ENCODE results near the gene DNAJC30. TPM values are rescaled to one million over a fixed set of nuclear protein-coding genes. Genes with fewer than 3 reads are reported as not detected.

Gene DNAJC30
- total and polyA plus RNA-seq, 4 donors: 2.1 to 8.7 (median 4.8) TPM

DNA sequence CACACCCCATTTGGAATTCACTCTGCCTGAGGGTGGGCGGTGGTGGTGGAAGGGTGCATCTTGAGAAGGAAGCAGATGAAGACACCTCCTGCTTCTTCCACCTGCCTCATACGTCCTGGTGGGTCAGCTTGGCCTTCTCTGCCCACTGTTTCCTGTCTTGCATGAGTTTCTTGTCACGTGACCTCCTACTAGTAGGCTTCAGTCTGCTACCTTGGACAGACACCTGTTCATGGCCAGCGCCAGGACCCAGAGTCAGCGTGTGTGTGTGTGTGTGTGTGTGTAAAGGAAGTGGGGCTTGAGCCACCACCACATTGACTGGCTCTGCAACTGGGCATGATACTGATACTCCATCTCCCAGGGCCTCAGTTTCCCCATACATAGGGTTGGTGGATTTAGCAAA is 32.7 kb downstream of the DNAJC30 start:
- Histone ChIP-seq H3K4me1 (ENCODE audit: control insufficient read depth in 4 of 4, insufficient read depth in 4 of 4, low read length in 3 of 4) (peaks cover 2 to 30% (median 22%) of the 10 kb centered on the region in 4 donors), H3K9ac (ENCODE audit: low read depth in 1 of 2, low read length in 2 of 2) (no peak overlapping the region), H3K36me3 (ENCODE audit: control insufficient read depth in 4 of 4, insufficient read depth in 3 of 4, low read depth in 1 of 4, low read length in 3 of 4) (no peaks in the 10 kb centered on the region), H3K27ac (ENCODE audit: low read depth in 1 of 2, low read length in 2 of 2) (no peak overlapping the region), H3K27me3 (ENCODE audit: control insufficient read depth in 4 of 4, insufficient read depth in 4 of 4, low read length in 3 of 4) (no peaks in the 10 kb centered on the region), H3K9me3 (ENCODE audit: control insufficient read depth in 4 of 4, low read length in 3 of 4) (no peaks in the 10 kb centered on the region), H3K4me3 (ENCODE audit: low read depth in 1 of 3, low read length in 3 of 3) (no peak overlapping the region)
- WGBS: 69% methylated on average over 5 of the region's 5 CpGs
- TF ChIP-seq, protein P1, sequence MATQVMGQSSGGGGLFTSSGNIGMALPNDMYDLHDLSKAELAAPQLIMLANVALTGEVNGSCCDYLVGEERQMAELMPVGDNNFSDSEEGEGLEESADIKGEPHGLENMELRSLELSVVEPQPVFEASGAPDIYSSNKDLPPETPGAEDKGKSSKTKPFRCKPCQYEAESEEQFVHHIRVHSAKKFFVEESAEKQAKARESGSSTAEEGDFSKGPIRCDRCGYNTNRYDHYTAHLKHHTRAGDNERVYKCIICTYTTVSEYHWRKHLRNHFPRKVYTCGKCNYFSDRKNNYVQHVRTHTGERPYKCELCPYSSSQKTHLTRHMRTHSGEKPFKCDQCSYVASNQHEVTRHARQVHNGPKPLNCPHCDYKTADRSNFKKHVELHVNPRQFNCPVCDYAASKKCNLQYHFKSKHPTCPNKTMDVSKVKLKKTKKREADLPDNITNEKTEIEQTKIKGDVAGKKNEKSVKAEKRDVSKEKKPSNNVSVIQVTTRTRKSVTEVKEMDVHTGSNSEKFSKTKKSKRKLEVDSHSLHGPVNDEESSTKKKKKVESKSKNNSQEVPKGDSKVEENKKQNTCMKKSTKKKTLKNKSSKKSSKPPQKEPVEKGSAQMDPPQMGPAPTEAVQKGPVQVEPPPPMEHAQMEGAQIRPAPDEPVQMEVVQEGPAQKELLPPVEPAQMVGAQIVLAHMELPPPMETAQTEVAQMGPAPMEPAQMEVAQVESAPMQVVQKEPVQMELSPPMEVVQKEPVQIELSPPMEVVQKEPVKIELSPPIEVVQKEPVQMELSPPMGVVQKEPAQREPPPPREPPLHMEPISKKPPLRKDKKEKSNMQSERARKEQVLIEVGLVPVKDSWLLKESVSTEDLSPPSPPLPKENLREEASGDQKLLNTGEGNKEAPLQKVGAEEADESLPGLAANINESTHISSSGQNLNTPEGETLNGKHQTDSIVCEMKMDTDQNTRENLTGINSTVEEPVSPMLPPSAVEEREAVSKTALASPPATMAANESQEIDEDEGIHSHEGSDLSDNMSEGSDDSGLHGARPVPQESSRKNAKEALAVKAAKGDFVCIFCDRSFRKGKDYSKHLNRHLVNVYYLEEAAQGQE (IDR thresholded peaks at IDR 0.05): no peak
- TF ChIP-seq RXRA (IDR thresholded peaks at IDR 0.05): no peak
- TF ChIP-seq, protein P2, sequence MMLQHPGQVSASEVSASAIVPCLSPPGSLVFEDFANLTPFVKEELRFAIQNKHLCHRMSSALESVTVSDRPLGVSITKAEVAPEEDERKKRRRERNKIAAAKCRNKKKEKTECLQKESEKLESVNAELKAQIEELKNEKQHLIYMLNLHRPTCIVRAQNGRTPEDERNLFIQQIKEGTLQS (IDR thresholded peaks at IDR 0.05): no peak
- TF ChIP-seq JUND (IDR thresholded peaks at IDR 0.05): no peak
- TF ChIP-seq, protein P3, sequence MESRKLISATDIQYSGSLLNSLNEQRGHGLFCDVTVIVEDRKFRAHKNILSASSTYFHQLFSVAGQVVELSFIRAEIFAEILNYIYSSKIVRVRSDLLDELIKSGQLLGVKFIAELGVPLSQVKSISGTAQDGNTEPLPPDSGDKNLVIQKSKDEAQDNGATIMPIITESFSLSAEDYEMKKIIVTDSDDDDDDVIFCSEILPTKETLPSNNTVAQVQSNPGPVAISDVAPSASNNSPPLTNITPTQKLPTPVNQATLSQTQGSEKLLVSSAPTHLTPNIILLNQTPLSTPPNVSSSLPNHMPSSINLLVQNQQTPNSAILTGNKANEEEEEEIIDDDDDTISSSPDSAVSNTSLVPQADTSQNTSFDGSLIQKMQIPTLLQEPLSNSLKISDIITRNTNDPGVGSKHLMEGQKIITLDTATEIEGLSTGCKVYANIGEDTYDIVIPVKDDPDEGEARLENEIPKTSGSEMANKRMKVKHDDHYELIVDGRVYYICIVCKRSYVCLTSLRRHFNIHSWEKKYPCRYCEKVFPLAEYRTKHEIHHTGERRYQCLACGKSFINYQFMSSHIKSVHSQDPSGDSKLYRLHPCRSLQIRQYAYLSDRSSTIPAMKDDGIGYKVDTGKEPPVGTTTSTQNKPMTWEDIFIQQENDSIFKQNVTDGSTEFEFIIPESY (IDR thresholded peaks at IDR 0.05): no peak
- no peak for TF ChIP-seq EGR1 (IDR thresholded peaks at IDR 0.05; ENCODE audit: low read depth in 2 of 2)
- no peak for TF ChIP-seq NR2F2 (IDR thresholded peaks at IDR 0.05)
- TF ChIP-seq HNF4A (conservative IDR thresholded peaks at IDR 0.05): no peak
- TF ChIP-seq, protein P4, sequence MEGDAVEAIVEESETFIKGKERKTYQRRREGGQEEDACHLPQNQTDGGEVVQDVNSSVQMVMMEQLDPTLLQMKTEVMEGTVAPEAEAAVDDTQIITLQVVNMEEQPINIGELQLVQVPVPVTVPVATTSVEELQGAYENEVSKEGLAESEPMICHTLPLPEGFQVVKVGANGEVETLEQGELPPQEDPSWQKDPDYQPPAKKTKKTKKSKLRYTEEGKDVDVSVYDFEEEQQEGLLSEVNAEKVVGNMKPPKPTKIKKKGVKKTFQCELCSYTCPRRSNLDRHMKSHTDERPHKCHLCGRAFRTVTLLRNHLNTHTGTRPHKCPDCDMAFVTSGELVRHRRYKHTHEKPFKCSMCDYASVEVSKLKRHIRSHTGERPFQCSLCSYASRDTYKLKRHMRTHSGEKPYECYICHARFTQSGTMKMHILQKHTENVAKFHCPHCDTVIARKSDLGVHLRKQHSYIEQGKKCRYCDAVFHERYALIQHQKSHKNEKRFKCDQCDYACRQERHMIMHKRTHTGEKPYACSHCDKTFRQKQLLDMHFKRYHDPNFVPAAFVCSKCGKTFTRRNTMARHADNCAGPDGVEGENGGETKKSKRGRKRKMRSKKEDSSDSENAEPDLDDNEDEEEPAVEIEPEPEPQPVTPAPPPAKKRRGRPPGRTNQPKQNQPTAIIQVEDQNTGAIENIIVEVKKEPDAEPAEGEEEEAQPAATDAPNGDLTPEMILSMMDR (IDR thresholded peaks at IDR 0.05; ENCODE audit: low read depth, low read length, missing input control): no peak
- TF ChIP-seq RAD21 (IDR thresholded peaks at IDR 0.05): no peak
- TF ChIP-seq SP1 (IDR thresholded peaks at IDR 0.05): no peak
- TF ChIP-seq GABPA (IDR thresholded peaks at IDR 0.05 in 1 of 2, conservative IDR thresholded peaks at IDR 0.05 in 1 of 2): no peak
- no peak for TF ChIP-seq HNF4G (IDR thresholded peaks at IDR 0.05)
- TF ChIP-seq FOXA1 (IDR thresholded peaks at IDR 0.05): no peak
- TF ChIP-seq TAF1 (conservative IDR thresholded peaks at IDR 0.05): no peak
- TF ChIP-seq, protein P5, sequence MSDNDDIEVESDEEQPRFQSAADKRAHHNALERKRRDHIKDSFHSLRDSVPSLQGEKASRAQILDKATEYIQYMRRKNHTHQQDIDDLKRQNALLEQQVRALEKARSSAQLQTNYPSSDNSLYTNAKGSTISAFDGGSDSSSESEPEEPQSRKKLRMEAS (IDR thresholded peaks at IDR 0.05): no peak
- no peak for TF ChIP-seq YY1 (IDR thresholded peaks at IDR 0.05)
- no peak for TF ChIP-seq FOXA2 (IDR thresholded peaks at IDR 0.05)
- no peak for DNase-seq (ENCODE audit: low spot score)

Data from liver (tissue), 9 donors.